ENCODE data around the gene SSH2.

The SSH2 gene

DNA sequence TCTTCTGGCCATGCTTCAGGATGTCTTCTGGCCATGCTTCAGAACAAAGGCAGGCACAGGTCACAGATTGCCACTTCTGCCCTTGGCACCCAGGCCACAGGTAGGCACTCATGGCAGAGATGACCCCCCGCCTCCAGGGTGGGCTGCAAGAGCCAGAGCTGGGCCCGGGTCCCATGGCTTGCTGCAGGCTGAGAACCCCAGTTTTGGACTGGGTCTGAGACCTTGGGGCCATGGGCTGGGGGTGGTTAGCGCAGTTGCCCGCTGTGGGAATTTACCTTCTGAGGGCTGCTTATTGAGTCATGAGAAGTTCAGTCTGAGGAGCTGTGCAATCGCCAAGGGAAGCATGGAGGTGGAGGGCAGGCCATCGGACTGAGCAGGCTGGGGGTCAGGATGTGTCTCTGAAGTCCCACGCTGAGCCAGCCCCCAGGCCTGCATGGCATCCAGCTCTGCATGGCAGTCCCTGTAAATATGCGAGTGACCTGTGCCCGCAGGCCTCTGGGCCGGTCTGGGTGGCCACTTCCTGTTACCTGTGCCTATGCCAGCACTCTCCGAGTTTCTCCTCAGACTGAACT lies 335.4 kb downstream of the SSH2 start:
- no peak overlapping the region for H3K4me3 ChIP-seq (ENCODE audit: low read depth, low read length)

- peak overlapping the region; percentile 57 for H3K4me3 ChIP-seq (ENCODE audit: low read depth, low read length)
Measured at GRCh38 chr17:29593591-29594518, 336.2 kb downstream of the SSH2 start.

DNA sequence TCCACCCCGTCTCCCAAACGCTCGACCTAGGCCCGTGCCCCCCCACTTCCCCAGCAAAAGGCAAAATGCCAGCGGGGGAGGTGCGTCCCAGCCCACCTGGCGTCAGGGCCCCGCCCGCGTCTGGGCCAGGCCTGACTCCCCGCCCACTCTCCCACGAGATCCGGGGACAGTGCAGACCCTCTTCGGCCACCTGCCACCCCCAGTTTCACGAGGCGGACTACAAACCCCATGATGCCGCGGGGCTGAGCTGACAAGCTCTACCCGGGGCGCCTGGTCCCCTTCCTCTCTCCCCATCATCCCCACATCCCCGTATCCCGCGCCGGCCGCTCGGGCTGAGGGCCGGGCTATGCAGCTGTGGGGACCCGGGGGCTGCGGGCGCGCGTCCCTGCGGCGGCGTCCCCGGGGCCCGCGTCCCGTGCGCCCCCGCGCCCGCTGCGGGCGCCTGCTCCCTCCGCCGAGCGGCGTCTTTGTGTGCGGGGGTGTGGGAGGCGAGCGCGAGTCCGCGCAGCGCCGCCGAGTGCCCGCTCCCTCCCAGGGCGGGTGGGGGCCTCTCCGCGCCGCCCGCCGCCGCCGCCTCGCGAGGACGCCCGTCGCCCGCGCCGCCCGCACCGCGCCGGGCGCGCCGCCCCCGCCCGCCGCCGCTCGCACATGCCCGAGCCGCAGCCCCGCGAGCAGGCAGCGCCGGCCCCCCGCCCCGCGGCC lies 337.0 kb downstream of the SSH2 start, which contains the start of gene ANKRD13B:
TSS of gene ANKRD13B (plus strand) at position 283 of the 702 bp plus-strand sequence. CDS start 490 bp downstream, outside the sequence.
- H3K4me3 ChIP-seq (ENCODE audit: low read depth, low read length): peak within 1 kb of the TSS; percentile 67

DNA sequence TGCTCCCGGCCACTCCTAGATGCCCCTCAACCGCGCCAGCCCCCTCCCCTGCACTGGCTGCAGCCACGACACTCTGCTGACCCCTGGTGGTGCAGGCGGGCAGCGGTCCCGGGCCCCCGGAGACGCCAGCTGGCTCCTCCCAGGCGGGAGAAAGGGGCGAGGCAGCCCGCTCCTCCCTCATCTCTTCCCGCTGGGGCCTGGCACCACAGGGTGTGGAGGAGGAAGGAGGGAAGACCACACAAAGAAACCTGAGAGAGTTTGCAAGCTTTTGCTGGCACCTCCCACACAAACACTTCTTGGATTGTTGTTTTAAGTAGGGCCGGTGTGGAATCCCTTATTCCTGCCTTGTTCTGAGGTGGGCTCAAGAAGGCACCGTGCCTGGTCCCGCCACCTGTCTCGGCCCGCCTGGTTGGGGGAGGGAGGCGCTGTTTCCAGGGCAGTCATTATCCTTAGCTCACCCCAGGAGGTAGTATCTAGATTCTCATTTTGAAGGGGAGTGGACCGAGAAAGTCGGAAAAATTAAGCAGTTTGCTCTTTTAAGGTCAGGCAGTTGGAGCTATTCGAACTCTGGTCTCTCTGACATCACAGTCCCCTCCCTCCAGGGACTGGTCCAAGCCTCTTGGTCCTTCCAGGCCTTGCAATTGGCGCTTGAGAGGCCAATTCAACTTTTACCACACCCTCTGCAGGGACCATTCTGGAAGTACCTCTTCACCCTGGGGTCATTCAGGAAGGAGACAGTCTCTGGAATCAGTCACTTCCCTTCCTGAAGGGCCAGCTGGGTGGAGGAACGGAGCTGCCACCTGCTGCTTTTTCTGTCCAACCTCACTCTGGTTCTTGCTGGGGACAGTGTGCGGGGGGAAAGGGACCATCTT lies 338.1 kb downstream of the SSH2 start:
- peak overlapping the region; percentile 67 for H3K4me3 ChIP-seq (ENCODE audit: low read depth, low read length)

- peak overlapping the region; percentile 67 for H3K4me3 ChIP-seq (ENCODE audit: low read depth, low read length)
Measured at GRCh38 chr17:29591146-29591736, 338.8 kb downstream of the SSH2 start.

DNA sequence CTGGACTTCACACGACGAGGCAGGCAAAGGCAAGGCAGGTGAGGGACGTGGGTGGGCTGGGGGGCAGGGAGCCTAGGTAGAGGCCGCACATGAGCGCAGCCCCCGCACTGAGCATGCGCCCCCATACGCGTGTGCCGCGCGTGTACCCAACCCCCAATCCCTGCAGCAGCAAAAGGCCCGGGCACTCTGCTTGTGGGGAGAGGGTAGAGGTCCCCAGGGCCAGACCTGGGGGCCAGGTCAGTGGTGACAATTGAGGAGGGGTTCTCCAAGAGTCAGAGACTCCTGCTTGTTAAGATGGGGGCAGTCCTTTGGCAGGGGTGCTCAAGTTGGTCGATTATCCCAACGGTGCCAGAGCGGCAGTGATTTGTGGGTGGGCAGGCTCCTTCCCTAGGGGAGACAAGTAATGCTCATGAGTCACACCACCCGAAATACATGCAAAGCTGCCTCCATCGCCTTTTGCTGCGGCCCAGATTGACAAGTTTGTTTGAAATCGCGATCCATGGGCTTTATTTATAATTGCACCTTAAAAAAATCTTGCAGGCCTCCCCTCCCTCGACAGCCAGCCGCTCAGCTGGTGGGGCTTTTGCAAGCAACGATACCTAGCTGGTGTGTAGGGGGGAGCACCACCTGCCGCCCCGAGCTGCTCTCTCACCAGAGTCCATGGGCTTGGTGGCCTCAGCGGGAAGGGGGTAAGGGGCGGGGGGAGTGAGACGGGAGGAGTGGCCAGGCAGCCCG lies 339.4 kb downstream of the SSH2 start:
- peak overlapping the region; percentile 67 for H3K4me3 ChIP-seq (ENCODE audit: low read depth, low read length)

DNA sequence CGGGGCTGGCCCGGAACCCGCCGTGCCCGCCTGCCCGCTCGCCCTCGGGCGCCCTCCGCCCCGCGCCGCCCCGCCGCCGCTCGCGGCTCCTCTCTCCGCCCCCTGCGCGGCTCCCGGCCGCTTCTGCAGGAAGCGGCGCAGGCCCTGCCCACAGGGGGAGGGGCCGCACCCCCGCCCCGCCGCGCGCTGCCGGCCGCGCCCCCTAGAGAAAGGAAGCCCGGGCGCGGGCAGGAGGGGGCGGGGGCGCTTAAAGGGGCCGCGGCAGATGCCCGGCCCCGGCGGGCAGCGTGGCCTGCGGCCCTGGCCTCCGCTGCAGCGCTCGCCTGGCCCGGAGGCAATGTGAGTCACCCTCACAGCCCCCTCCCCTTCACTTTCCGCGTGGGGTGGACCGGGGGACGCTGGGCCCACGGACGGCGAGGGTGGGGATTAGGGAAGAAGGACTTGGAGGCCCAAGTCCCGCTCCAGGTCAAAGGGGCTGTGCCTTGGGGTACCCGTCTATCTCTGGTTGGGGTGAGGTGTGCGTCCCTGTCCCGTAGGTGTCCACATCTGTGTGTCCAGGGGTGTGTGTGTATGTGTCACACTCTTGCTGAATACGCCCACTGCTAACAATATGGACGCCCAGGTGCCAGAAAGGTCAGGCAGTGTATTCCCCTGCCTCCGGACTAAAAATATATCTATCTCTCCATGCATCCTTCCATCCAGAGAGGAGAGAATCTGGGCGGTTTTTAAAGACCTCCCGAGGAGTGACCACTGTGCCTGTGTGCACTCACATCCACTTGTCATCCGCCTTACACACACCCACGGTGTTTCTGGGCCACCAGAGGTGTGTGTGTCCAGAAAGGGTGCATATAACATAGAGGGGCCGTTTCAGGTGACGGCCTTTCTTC lies 340.3 kb downstream of the SSH2 start, which contains the start of gene GIT1:
TSS of gene GIT1 (minus strand) at position 125 of the 887 bp plus-strand sequence. CDS start 270 bp downstream, outside the sequence.
- H3K4me3 ChIP-seq (ENCODE audit: low read depth, low read length): peak within 1 kb of the TSS; percentile 65

- peak overlapping the region; percentile 65 for H3K4me3 ChIP-seq (ENCODE audit: low read depth, low read length)
Measured at GRCh38 chr17:29588562-29589411, 341.2 kb downstream of the SSH2 start.

DNA sequence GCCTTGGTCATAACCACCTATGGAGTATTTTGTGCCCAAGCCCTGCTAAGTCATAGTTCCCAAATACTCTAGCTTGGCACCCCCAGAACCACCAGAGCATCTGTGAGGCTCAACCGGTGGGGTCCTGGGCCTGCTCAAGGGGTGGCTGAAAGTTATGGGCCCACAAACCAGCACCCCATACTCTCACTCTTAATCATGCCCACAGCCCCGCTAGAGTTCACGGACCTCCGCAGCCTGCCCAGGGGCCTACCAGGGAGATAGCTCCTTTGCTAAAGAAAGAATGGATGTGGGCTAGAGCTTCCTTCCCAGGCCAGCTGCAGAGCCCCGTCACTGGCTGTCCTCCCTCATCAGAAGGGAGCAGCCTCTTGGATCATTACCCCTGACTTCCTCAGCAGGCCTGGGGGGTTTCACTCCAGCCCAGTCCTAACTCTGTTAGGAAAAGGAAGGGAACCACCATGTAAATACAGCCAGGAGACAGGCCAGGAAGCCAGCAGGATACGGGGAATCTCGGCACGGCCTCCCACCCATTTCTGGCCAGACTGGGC lies 341.9 kb downstream of the SSH2 start:
- H3K4me3 ChIP-seq (ENCODE audit: low read depth, low read length): peak overlapping the region; percentile 65

DNA sequence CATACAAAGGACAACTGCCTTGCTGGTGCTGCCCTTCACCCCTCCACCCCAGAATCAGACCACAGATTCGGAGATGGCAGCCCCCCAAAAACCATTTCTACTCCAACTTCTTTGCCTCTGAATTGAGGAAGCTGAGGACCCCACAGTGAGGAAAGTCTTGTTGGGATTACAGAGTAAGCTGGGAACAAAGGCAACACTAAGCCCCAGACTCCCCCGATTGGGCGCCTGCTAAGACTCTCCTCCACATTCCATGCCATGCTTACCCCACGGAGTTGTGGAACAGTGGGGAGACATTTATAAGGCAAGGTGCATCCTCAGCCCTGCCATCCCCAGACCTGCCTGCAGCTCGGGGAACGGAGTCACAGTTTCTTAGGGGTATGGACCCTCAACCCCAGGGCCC lies 342.4 kb downstream of the SSH2 start:
- no peak overlapping the region for H3K4me3 ChIP-seq (ENCODE audit: low read depth, low read length)

- H3K4me3 ChIP-seq (ENCODE audit: low read depth, low read length): no peak overlapping the region
Measured at GRCh38 chr17:29586676-29587469, 343.2 kb downstream of the SSH2 start.

DNA sequence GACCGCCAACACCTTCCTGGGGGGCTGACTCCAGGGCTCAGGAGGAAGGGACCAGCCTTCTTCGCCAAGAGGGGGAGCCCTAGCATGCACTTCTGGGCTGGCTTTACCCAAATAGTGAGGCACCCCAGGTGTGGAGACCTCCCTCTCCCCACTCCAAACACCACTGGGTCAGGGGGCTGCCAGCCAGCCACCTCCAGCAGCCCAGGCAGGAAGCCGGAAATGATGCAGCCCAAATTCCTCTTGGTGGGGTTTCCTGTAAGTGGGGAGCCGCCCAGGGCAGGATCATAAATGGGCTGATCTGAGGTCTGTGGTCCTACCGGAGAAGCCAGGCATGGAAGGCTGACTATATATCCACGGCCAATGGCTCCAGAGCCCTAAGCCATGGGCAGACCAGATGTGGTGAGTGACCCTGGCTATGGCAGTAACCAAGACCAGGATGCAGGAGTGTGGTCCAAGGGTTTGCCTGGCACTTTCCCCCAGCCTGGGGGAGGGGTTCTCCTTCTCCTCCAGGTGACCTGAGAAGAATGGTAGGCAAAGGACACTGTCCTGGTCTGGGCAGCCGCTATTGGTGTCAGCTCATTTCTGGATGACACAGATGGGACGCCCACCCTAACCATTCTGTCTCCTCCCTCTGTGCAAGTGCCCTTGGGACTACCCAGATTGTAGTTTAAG lies 344.8 kb downstream of the SSH2 start:
- no peak overlapping the region for H3K4me3 ChIP-seq (ENCODE audit: low read depth, low read length)

- no peak overlapping the region for H3K4me3 ChIP-seq (ENCODE audit: low read depth, low read length)
Measured at GRCh38 chr17:29584452-29585079, 345.5 kb downstream of the SSH2 start.

GRCh38 chr17:29583324-29584248 lies 346.4 kb downstream of the SSH2 start:
- no peak overlapping the region for H3K4me3 ChIP-seq (ENCODE audit: low read depth, low read length)
